Calu3 (cell line): Measurements from ENCODE around the gene FASTKD3. TPM values are rescaled to one million over a fixed set of nuclear protein-coding genes. Genes with fewer than 3 reads are reported as not detected.

Experiments
- BruUV-seq: library from RNA; stranded (reverse); fragments of 400-500 nt; replicated peaks from 2 replicates; lab custom pipeline; 2021; lab: Mats Ljungman, UMichigan
- CTCF ChIA-PET: fragments of 300-600 bp; sonication (Branson Sonifier 250); formaldehyde crosslinking; loops from one replicate; lab custom pipeline; 2022; ENCODE audit warnings: antibody characterized with exemption; lab: Charles Lee
- DNase-seq: peaks from one replicate; pipeline ENCODE4 v3.0.0; 2022
- H3K27ac Mint-ChIP-seq: one replicate; pipeline ENCODE4 v1.8.0; 2022; ENCODE audit warnings: mixed read lengths; ENCODE audit not compliant: unreplicated experiment
- H3K27me3 Mint-ChIP-seq: one replicate; pipeline ENCODE4 v1.8.0; 2022; ENCODE audit warnings: mixed read lengths; ENCODE audit not compliant: unreplicated experiment
- H3K36me3 Mint-ChIP-seq: one replicate; pipeline ENCODE4 v1.8.0; 2022; ENCODE audit warnings: mild to moderate bottlenecking, moderate library complexity, mixed read lengths; ENCODE audit not compliant: insufficient read depth, unreplicated experiment
- H3K4me1 Mint-ChIP-seq: one replicate; pipeline ENCODE4 v1.8.0; 2022; ENCODE audit warnings: mild to moderate bottlenecking, low read depth, mixed read lengths; ENCODE audit not compliant: unreplicated experiment
- H3K4me3 Mint-ChIP-seq: one replicate; pipeline ENCODE4 v1.8.0; 2022; ENCODE audit warnings: mild to moderate bottlenecking, low read depth, moderate library complexity, mixed read lengths; ENCODE audit not compliant: unreplicated experiment
- H3K9me3 Mint-ChIP-seq: one replicate; pipeline ENCODE4 v1.8.0; 2022; ENCODE audit warnings: low read depth, mixed read lengths; ENCODE audit not compliant: unreplicated experiment
- CTCF ChIP-seq: fragments of 200-600 bp; IDR thresholded peaks from one replicate; pipeline ENCODE4 v1.8.0; 2022; ENCODE audit warnings: antibody characterized with exemption; ENCODE audit not compliant: unreplicated experiment
- intact Hi-C: fragments of 100-400 bp; cut with micrococcal nuclease; formaldehyde crosslinking; loops from one replicate; pipeline ENCODE4 v1.10.0; 2022; ENCODE audit not compliant: unreplicated experiment
- total RNA-seq: library from RNA; stranded (reverse); gene quantifications from 2 replicates; pipeline ENCODE4 v1.2.3, GENCODE V29; 2022

The FASTKD3 gene
- total RNA-seq, 1 experiment from 2014 or later, result 13.5 TPM

GRCh38 chr5:7873216-7873615 is 4.4 kb upstream of the FASTKD3 start:
- intact Hi-C loops, result no loop called here
- no peak for TF ChIP-seq CTCF
- H3K9me3 Mint-ChIP-seq, result no peaks in the 10 kb centered on the region
- peaks cover 56% of the 10 kb centered on the region for H3K4me1 Mint-ChIP-seq
- H3K4me3 Mint-ChIP-seq, result no peak overlapping the region
- CTCF ChIA-PET, result interaction anchor here (1.1 kb wide), 1 partner anchor 10 kb away, joined by 5 read pairs; no protein-coding TSS in a partner anchor
- H3K36me3 Mint-ChIP-seq, result peaks cover 37% of the 10 kb centered on the region
- BruUV-seq, result no TSS peak
- no peak for DNase-seq
- H3K27me3 Mint-ChIP-seq, result no peaks in the 10 kb centered on the region
- H3K27ac Mint-ChIP-seq, result no peak overlapping the region

- no peak for TF ChIP-seq CTCF
- no TSS peak for BruUV-seq
- CTCF ChIA-PET, result no interaction called here
- DNase-seq, result no peak
- H3K4me1 Mint-ChIP-seq, result peaks cover 50% of the 10 kb centered on the region
- no peak overlapping the region for H3K4me3 Mint-ChIP-seq
- peaks cover 37% of the 10 kb centered on the region for H3K36me3 Mint-ChIP-seq
- no peak overlapping the region for H3K27ac Mint-ChIP-seq
- intact Hi-C loops, result no loop called here
- H3K27me3 Mint-ChIP-seq, result no peaks in the 10 kb centered on the region
- no peaks in the 10 kb centered on the region for H3K9me3 Mint-ChIP-seq
These were observed 3.8 kb upstream of the FASTKD3 start for GRCh38 chr5:7872517-7873130.

- Mint-ChIP-seq H3K36me3 (peaks cover 31% of the 10 kb centered on the region), H3K4me3 (peak overlapping the region; percentile 88), H3K27ac (no peak overlapping the region), H3K4me1 (peaks cover 40% of the 10 kb centered on the region), H3K27me3 (no peaks in the 10 kb centered on the region), H3K9me3 (no peaks in the 10 kb centered on the region)
- CTCF ChIA-PET, result no interaction called here
- no peak for DNase-seq
- intact Hi-C loops, result no loop called here
- no TSS peak for BruUV-seq
- no peak for TF ChIP-seq CTCF
These were observed 2.8 kb upstream of the FASTKD3 start for GRCh38 chr5:7871653-7872052.

GRCh38 chr5:7869474-7870136 is 774 bp upstream of the FASTKD3 start:
- intact Hi-C loops, result no loop called here
- H3K9me3 Mint-ChIP-seq, result no peaks in the 10 kb centered on the region
- no TSS peak for BruUV-seq
- H3K4me3 Mint-ChIP-seq, result peak overlapping the region; percentile 88
- peaks cover 31% of the 10 kb centered on the region for H3K4me1 Mint-ChIP-seq
- H3K27me3 Mint-ChIP-seq, result no peaks in the 10 kb centered on the region
- peak; percentile 9 for DNase-seq
- CTCF ChIA-PET, result interaction anchor here (0.6 kb wide), 1 partner anchor 1367 kb away, joined by 3 read pairs; no protein-coding TSS in a partner anchor
- peaks cover 27% of the 10 kb centered on the region for H3K36me3 Mint-ChIP-seq
- H3K27ac Mint-ChIP-seq, result peak overlapping the region; percentile 78
- no peak for TF ChIP-seq CTCF
